ENCODE results near the gene BCL11A. TPM values are rescaled to one million over a fixed set of nuclear protein-coding genes. Genes with fewer than 3 reads are reported as not detected.

Gene BCL11A
- total RNA-seq, 4 donors from 2014 or later: 23.9 to 46.2 (median 33.8) TPM

DNA sequence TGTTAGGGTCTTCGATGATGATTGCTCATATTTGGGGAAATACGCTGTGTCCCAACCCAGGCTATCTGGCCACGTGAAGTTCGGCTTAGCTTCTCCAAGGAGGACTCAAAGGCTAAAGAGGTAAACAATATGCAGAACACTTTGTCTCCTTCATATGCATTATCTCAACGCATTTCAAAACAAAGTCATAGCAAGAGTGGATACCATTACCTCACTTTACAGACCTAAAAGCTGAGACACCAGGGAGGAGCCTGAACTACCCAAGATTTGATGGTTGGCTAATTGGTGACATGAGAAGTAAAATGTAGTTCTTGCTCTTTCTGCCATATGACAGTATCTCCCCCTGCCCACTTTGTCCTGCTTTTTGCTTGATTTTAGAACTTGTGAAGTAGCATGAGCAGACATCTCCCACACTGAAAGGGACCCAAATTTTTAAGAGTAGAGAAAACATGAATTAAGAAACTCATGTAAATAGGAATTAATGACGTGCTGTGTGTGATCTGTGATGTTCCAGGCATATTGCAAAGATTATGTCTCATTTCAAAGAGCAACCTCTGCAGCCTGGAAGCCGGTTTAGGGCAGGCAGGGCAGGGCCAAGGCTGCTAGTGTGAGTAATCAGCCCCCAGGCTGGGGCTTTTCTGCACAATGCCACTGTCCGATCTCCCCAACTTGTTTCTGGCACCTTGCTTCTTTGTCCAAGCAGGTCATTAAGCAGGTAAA, 144.5 kb downstream of the BCL11A start:
- Histone ChIP-seq H3K36me3 (no peaks in the 10 kb centered on the region), H3K4me3 (no peak overlapping the region), H3K27ac (peak overlapping the region in 2 of 4 donors; percentile 51 to 68), H3K9me3 (no peaks in the 10 kb centered on the region), H3K4me1 (peaks cover 9 to 40% (median 15%) of the 10 kb centered on the region in 3 donors), H3K27me3 (peaks cover 0 to 3% (median 0%) of the 10 kb centered on the region in 4 donors)
- WGBS, 2 donors: 49 to 59% methylated on average over 6 of the region's 8 CpGs
- TF ChIP-seq POLR2A (IDR thresholded peaks at IDR 0.05): no peak
- TF ChIP-seq, protein P1, sequence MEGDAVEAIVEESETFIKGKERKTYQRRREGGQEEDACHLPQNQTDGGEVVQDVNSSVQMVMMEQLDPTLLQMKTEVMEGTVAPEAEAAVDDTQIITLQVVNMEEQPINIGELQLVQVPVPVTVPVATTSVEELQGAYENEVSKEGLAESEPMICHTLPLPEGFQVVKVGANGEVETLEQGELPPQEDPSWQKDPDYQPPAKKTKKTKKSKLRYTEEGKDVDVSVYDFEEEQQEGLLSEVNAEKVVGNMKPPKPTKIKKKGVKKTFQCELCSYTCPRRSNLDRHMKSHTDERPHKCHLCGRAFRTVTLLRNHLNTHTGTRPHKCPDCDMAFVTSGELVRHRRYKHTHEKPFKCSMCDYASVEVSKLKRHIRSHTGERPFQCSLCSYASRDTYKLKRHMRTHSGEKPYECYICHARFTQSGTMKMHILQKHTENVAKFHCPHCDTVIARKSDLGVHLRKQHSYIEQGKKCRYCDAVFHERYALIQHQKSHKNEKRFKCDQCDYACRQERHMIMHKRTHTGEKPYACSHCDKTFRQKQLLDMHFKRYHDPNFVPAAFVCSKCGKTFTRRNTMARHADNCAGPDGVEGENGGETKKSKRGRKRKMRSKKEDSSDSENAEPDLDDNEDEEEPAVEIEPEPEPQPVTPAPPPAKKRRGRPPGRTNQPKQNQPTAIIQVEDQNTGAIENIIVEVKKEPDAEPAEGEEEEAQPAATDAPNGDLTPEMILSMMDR (IDR thresholded peaks at IDR 0.05): no peak
- DNase-seq: no peak
- intact Hi-C loops (cut with DNase I): no loop called here

DNA sequence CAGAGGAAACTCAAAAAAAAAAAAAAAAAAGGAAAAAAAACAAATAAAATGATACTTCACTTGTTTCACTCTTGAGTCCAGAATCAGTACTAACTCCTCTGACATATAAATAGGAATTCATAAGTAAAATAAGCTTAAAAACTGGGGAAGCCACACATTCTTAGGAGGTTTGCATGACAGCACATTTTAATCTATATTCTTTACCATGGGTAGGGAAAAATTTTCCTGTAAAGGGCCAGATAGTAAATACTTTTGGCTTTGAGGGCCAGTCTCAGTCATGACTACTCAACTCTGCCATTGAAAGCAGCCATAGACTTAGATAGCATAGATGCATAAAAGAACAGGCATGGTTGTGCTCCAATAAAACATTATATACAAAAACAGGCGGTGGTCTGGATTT, 145.2 kb downstream of the BCL11A start:
- 50 to 67% methylated on average over 1 of the region's 1 CpG for WGBS, 2 donors

DNA sequence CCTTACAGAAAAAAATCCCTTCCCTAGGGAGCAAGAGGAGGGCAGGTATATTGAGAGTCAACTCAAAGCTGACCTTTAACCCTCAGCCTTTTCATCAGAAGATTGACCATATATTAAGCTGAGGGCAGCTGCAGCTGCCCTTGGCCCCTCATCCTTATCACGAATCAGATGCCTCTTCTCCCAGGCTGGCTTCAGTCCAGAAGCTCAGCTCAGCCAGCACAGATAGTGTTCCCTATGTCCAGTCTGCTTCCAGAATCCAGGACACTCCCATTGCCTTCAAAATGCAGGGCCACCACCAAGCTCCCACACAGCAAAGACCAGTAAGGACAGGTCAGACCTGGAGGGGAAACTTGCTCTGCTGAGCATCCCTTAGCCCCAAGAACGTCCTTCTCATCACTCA, 146.1 kb downstream of the BCL11A start:
- no peak for TF ChIP-seq POLR2A (IDR thresholded peaks at IDR 0.05)
- TF ChIP-seq, protein P1 (IDR thresholded peaks at IDR 0.05): no peak
- peaks cover 9 to 30% (median 11%) of the 10 kb centered on the region in 3 donors for H3K4me1 ChIP-seq
- 20 to 48% methylated on average over 2 of the region's 2 CpGs for WGBS, 2 donors
- no peak overlapping the region for H3K27ac ChIP-seq
- no peaks in the 10 kb centered on the region for H3K36me3 ChIP-seq
- H3K4me3 ChIP-seq: no peak overlapping the region
- H3K27me3 ChIP-seq: peaks cover 0 to 3% (median 0%) of the 10 kb centered on the region in 4 donors
- no peaks in the 10 kb centered on the region for H3K9me3 ChIP-seq
- intact Hi-C loops (cut with DNase I): no loop called here
- no peak for DNase-seq

More for the DNA sequence above, 145.2 kb downstream of the BCL11A start:
- Histone ChIP-seq H3K27me3 (peaks cover 0 to 3% (median 0%) of the 10 kb centered on the region in 4 donors), H3K4me3 (no peak overlapping the region), H3K4me1 (peaks cover 9 to 38% (median 12%) of the 10 kb centered on the region in 3 donors), H3K36me3 (no peaks in the 10 kb centered on the region), H3K9me3 (no peaks in the 10 kb centered on the region), H3K27ac (no peak overlapping the region)
- TF ChIP-seq, protein P1 (IDR thresholded peaks at IDR 0.05): no peak
- TF ChIP-seq POLR2A (IDR thresholded peaks at IDR 0.05): no peak
- DNase-seq: no peak
- intact Hi-C loops (cut with DNase I): no loop called here

DNA sequence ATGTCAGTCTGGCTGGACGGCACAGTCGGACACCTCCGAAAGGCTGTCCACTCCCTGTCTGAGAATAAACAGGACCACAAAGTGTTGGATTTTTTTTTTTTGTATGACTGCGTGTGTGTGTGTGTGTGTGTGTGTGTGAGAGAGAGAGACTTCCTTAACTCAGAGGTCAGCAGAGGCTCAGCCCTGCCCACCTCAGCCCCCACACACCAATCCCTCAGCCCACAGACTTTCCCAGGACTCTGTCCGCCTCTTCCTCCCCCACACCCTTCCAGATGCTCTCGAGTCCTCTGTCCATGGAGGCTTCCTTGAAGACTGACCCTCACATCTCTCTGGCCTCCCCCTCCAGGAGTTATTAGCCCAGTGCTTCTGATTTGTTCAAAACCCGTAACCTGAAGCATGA, 147.3 kb downstream of the BCL11A start:
- Histone ChIP-seq H3K36me3 (no peaks in the 10 kb centered on the region), H3K27ac (no peak overlapping the region), H3K9me3 (no peaks in the 10 kb centered on the region), H3K4me1 (peaks cover 9 to 26% (median 11%) of the 10 kb centered on the region in 3 donors), H3K27me3 (peaks cover 0 to 3% (median 0%) of the 10 kb centered on the region in 4 donors), H3K4me3 (no peak overlapping the region)
- TF ChIP-seq POLR2A (IDR thresholded peaks at IDR 0.05): no peak
- TF ChIP-seq, protein P1 (IDR thresholded peaks at IDR 0.05): no peak
- intact Hi-C loops (cut with DNase I): no loop called here
- WGBS, 2 donors: 92 to 97% methylated on average over 5 to 7 of the region's 7 CpGs
- no peak for DNase-seq

GRCh38 chr2:60405271-60405919, 148.1 kb downstream of the BCL11A start:
- Histone ChIP-seq H3K9me3 (no peaks in the 10 kb centered on the region), H3K27ac (no peak overlapping the region), H3K27me3 (peaks cover 0 to 2% (median 0%) of the 10 kb centered on the region in 4 donors), H3K4me1 (peaks cover 5 to 25% (median 11%) of the 10 kb centered on the region in 3 donors), H3K36me3 (no peaks in the 10 kb centered on the region), H3K4me3 (no peak overlapping the region)
- intact Hi-C loops (cut with DNase I): no loop called here
- 88 to 90% methylated on average over 2 to 4 of the region's 7 CpGs for WGBS, 2 donors
- no peak for DNase-seq
- TF ChIP-seq POLR2A (IDR thresholded peaks at IDR 0.05): no peak
- TF ChIP-seq, protein P1 (IDR thresholded peaks at IDR 0.05): no peak

Measured in esophagus squamous epithelium (tissue), 5 donors.